ENCODE measurements around the gene STAG1.

DNA sequence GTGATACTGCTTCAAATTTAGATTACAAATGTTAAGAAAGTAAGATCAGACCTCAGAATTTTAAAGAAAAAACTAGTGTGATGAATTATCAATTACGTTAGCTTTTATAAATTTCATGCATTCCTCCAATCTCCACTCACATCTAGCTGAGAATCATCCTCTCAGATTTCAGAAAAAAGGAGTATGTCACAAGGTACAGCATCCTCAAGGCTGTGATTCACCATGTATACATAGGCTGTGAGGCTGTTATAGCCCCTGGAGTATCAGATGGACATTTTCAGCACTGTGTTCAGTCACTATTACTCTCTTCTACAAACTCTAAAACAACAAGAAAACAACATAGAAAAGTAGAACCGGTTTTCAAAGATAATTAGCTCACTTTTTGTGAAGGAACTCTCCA, 287.7 kb downstream of the STAG1 start:
- TF ChIP-seq, protein P1, sequence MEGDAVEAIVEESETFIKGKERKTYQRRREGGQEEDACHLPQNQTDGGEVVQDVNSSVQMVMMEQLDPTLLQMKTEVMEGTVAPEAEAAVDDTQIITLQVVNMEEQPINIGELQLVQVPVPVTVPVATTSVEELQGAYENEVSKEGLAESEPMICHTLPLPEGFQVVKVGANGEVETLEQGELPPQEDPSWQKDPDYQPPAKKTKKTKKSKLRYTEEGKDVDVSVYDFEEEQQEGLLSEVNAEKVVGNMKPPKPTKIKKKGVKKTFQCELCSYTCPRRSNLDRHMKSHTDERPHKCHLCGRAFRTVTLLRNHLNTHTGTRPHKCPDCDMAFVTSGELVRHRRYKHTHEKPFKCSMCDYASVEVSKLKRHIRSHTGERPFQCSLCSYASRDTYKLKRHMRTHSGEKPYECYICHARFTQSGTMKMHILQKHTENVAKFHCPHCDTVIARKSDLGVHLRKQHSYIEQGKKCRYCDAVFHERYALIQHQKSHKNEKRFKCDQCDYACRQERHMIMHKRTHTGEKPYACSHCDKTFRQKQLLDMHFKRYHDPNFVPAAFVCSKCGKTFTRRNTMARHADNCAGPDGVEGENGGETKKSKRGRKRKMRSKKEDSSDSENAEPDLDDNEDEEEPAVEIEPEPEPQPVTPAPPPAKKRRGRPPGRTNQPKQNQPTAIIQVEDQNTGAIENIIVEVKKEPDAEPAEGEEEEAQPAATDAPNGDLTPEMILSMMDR (IDR thresholded peaks at IDR 0.05; ENCODE audit: low read depth, low read length) = no peak
- no peak for TF ChIP-seq EZH2phosphoT487 (IDR thresholded peaks at IDR 0.05; ENCODE audit: low read depth)

All from OCI-LY3 (cell line).